Cardiac muscle cell (in vitro differentiated cells and primary cell): ENCODE measurements around the gene MOGAT3. TPM values are rescaled to one million over a fixed set of nuclear protein-coding genes. Genes with fewer than 3 reads are reported as not detected.
A peak's percentile ranks its signal among the peaks of the same experiment; 100 is the strongest.

Experiments used
- DNase-seq, 2 donors: peaks; one replicate each; pipeline versions ENCODE4 v3.0.0 to v3.0.0-alpha.2; 2010 to 2017; ENCODE audit warnings: low read depth in 1 of 2, low spot score in 1 of 2
- H3K27ac ChIP-seq: fragments of 200-600 bp; sonication (generic); 2 replicates; pipeline ENCODE4 v1.5.1; 2016
- H3K27me3 ChIP-seq: fragments of 200-600 bp; sonication (generic); 2 replicates; pipeline ENCODE4 v1.6.0; 2016; ENCODE audit warnings: control low read depth
- H3K36me3 ChIP-seq: fragments of 200-600 bp; sonication (generic); 2 replicates; pipeline ENCODE4 v1.5.1; 2016; ENCODE audit warnings: control low read depth
- H3K4me1 ChIP-seq: fragments of 200-600 bp; sonication (generic); 2 replicates; pipeline ENCODE4 v1.8.1; 2017; ENCODE audit warnings: low read depth, mild to moderate bottlenecking, mixed run types
- H3K4me3 ChIP-seq: fragments of 200-600 bp; sonication (generic); 2 replicates; pipeline ENCODE4 v1.5.1; 2016; ENCODE audit warnings: mild to moderate bottlenecking
- H3K9me3 ChIP-seq: fragments of 200-600 bp; sonication (generic); 2 replicates; pipeline ENCODE4 v1.5.1; 2017; ENCODE audit warnings: low read depth, mild to moderate bottlenecking, control low read depth
- CTCF ChIP-seq: IDR thresholded peaks from 2 replicates; pipeline ENCODE4 v1.5.1; 2012; ENCODE audit warnings: low read depth, mild to moderate bottlenecking, low read length
- polyA plus RNA-seq: library from polyadenylated mRNA; unstranded; fragments of >200 nt; fragmentation: Nextera tagmentation; extraction: Ambion mirVana; gene quantifications from 2 replicates; pipeline ENCODE4 v1.2.1, GENCODE V29; 2016
- total RNA-seq: library from RNA; depleted of rRNA; stranded (reverse); fragments of >200 nt; gene quantifications from 2 replicates; pipeline ENCODE4 v1.2.3, GENCODE V29; 2016

Gene MOGAT3
- total and polyA plus RNA-seq, 2 experiments from 2014 or later: not detected

GRCh38 chr7:101175664-101176063 is 25.2 kb downstream of the MOGAT3 start:
- no peak for DNase-seq
- no peaks in the 10 kb centered on the region for H3K9me3 ChIP-seq
- no peak for TF ChIP-seq CTCF
- H3K4me3 ChIP-seq: no peak overlapping the region
- peaks cover 100% of the 10 kb centered on the region for H3K27me3 ChIP-seq
- peaks cover 11% of the 10 kb centered on the region for H3K4me1 ChIP-seq
- H3K27ac ChIP-seq: no peak overlapping the region
- H3K36me3 ChIP-seq: no peaks in the 10 kb centered on the region

DNA sequence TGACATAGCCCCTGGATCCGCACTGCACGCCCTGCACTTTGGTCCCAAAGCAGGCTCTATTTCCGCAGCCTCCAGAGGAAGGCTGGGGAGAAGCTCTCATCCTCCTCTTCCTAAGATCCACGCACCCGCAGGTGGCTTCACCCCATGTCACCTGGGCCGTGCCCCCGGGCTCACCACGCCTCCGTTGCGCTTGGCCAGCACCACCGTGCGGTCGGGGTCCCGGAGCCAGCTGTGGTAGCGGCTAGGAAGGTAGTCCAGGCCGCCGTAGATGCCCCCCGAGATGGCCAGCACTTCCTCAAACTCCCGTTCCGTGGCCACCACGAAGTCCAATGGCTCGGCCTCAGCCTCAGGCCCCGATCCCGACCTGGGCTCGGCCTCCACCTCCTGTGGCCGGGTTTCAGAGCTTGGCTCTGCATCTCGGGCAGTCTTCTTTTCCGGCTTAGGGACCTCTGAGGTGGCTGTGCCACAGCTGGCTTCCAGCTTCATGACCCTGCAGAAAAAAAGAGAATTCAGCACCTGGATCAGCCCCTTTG is 26.4 kb downstream of the MOGAT3 start:
- peaks cover 100% of the 10 kb centered on the region for H3K27me3 ChIP-seq
- H3K27ac ChIP-seq: no peak overlapping the region
- H3K4me3 ChIP-seq: no peak overlapping the region
- no peak for DNase-seq
- H3K9me3 ChIP-seq: no peaks in the 10 kb centered on the region
- H3K4me1 ChIP-seq: peaks cover 9% of the 10 kb centered on the region
- no peaks in the 10 kb centered on the region for H3K36me3 ChIP-seq
- TF ChIP-seq CTCF: no peak

GRCh38 chr7:101173752-101174244 is 27.0 kb downstream of the MOGAT3 start:
- DNase-seq: peak in 1 of 2 donors; percentile 43
- Histone ChIP-seq H3K27me3 (peaks cover 100% of the 10 kb centered on the region), H3K9me3 (no peaks in the 10 kb centered on the region), H3K4me1 (peaks cover 6% of the 10 kb centered on the region), H3K4me3 (peak overlapping the region; percentile 6), H3K27ac (no peak overlapping the region), H3K36me3 (no peaks in the 10 kb centered on the region)
- TF ChIP-seq CTCF: no peak

- Histone ChIP-seq H3K27me3 (peaks cover 100% of the 10 kb centered on the region), H3K9me3 (no peaks in the 10 kb centered on the region), H3K4me1 (peaks cover 6% of the 10 kb centered on the region), H3K4me3 (peak overlapping the region; percentile 6), H3K27ac (no peak overlapping the region), H3K36me3 (no peaks in the 10 kb centered on the region)
- DNase-seq: peak in 1 of 2 donors; percentile 65
- no peak for TF ChIP-seq CTCF
Observed at GRCh38 chr7:101172854-101173751, 27.7 kb downstream of the MOGAT3 start.

GRCh38 chr7:101172005-101172853 is 28.6 kb downstream of the MOGAT3 start:
- no peak overlapping the region for H3K4me3 ChIP-seq
- H3K4me1 ChIP-seq: peaks cover 6% of the 10 kb centered on the region
- no peak for TF ChIP-seq CTCF

More at GRCh38 chr7:101172005-101172853, 28.6 kb downstream of the MOGAT3 start:
- Histone ChIP-seq H3K27me3 (peaks cover 100% of the 10 kb centered on the region), H3K27ac (no peak overlapping the region), H3K36me3 (no peaks in the 10 kb centered on the region), H3K9me3 (no peaks in the 10 kb centered on the region)
- no peak for DNase-seq
